ENCODE data around the gene MAPK8IP3. TPM values are rescaled to one million over a fixed set of nuclear protein-coding genes. Genes with fewer than 3 reads are reported as not detected.
"Not testable (repeated sequence)": the region's sequence is repeated elsewhere in the genome, so short reads cannot be mapped to it uniquely, and the experiment has no call there.

Gene MAPK8IP3
- total RNA-seq, 1 donor = 135 TPM

- Histone ChIP-seq H3K4me3 (ENCODE audit: low read length) (no peak within 1 kb of the TSS), H3K4me1 (ENCODE audit: insufficient read depth, low read length) (no peaks in the 10 kb centered on the region), H3K27me3 (ENCODE audit: insufficient read depth, low read length) (no peaks in the 10 kb centered on the region), H3K9me3 (ENCODE audit: low read depth, low read length) (no peaks in the 10 kb centered on the region)
These were observed 87.7 kb downstream of the MAPK8IP3 start, which contains the start of gene IGFALS for GRCh38 chr16:1793578-1794220. IGFALS (minus strand) TSS chr16:1793705; CDS start chr16:1793652, 53 bp downstream.

GRCh38 chr16:1794221-1794871, 88.4 kb downstream of the MAPK8IP3 start:
- Histone ChIP-seq H3K9me3 (ENCODE audit: low read depth, low read length) (no peaks in the 10 kb centered on the region), H3K4me1 (ENCODE audit: insufficient read depth, low read length) (no peaks in the 10 kb centered on the region), H3K4me3 (ENCODE audit: low read length) (no peak overlapping the region), H3K27me3 (ENCODE audit: insufficient read depth, low read length) (no peaks in the 10 kb centered on the region)

GRCh38 chr16:1794908-1795666, 89.1 kb downstream of the MAPK8IP3 start:
- H3K9me3 ChIP-seq (ENCODE audit: low read depth, low read length) = no peaks in the 10 kb centered on the region
- H3K4me1 ChIP-seq (ENCODE audit: insufficient read depth, low read length) = no peaks in the 10 kb centered on the region
- no peak overlapping the region for H3K4me3 ChIP-seq (ENCODE audit: low read length)
- no peaks in the 10 kb centered on the region for H3K27me3 ChIP-seq (ENCODE audit: insufficient read depth, low read length)

- H3K9me3 ChIP-seq (ENCODE audit: low read depth, low read length); H3K4me3 ChIP-seq (ENCODE audit: low read length); H3K27me3 ChIP-seq (ENCODE audit: insufficient read depth, low read length); H3K4me1 ChIP-seq (ENCODE audit: insufficient read depth, low read length): not testable (repeated sequence)
These were observed 93.3 kb downstream of the MAPK8IP3 start for GRCh38 chr16:1799263-1799662.

GRCh38 chr16:1800701-1801100, 94.7 kb downstream of the MAPK8IP3 start:
- no peaks in the 10 kb centered on the region for H3K9me3 ChIP-seq (ENCODE audit: low read depth, low read length)
- no peaks in the 10 kb centered on the region for H3K27me3 ChIP-seq (ENCODE audit: insufficient read depth, low read length)
- H3K4me1 ChIP-seq (ENCODE audit: insufficient read depth, low read length) = no peaks in the 10 kb centered on the region
- no peak overlapping the region for H3K4me3 ChIP-seq (ENCODE audit: low read length)

- no peaks in the 10 kb centered on the region for H3K27me3 ChIP-seq (ENCODE audit: insufficient read depth, low read length)
- no peaks in the 10 kb centered on the region for H3K4me1 ChIP-seq (ENCODE audit: insufficient read depth, low read length)
- no peak overlapping the region for H3K4me3 ChIP-seq (ENCODE audit: low read length)
- no peaks in the 10 kb centered on the region for H3K9me3 ChIP-seq (ENCODE audit: low read depth, low read length)
These were observed 101.6 kb downstream of the MAPK8IP3 start for GRCh38 chr16:1807626-1808025.

GRCh38 chr16:1808691-1809090, 102.7 kb downstream of the MAPK8IP3 start:
- no peak overlapping the region for H3K4me3 ChIP-seq (ENCODE audit: low read length)
- no peaks in the 10 kb centered on the region for H3K27me3 ChIP-seq (ENCODE audit: insufficient read depth, low read length)
- no peaks in the 10 kb centered on the region for H3K9me3 ChIP-seq (ENCODE audit: low read depth, low read length)
- no peaks in the 10 kb centered on the region for H3K4me1 ChIP-seq (ENCODE audit: insufficient read depth, low read length)

GRCh38 chr16:1809281-1809801, 103.3 kb downstream of the MAPK8IP3 start:
- Histone ChIP-seq H3K27me3 (ENCODE audit: insufficient read depth, low read length) (no peaks in the 10 kb centered on the region), H3K4me3 (ENCODE audit: low read length) (no peak overlapping the region), H3K9me3 (ENCODE audit: low read depth, low read length) (no peaks in the 10 kb centered on the region), H3K4me1 (ENCODE audit: insufficient read depth, low read length) (no peaks in the 10 kb centered on the region)

GRCh38 chr16:1810106-1810505, 104.1 kb downstream of the MAPK8IP3 start:
- H3K4me1 ChIP-seq (ENCODE audit: insufficient read depth, low read length) = no peaks in the 10 kb centered on the region
- no peaks in the 10 kb centered on the region for H3K27me3 ChIP-seq (ENCODE audit: insufficient read depth, low read length)
- H3K9me3 ChIP-seq (ENCODE audit: low read depth, low read length) = no peaks in the 10 kb centered on the region
- no peak overlapping the region for H3K4me3 ChIP-seq (ENCODE audit: low read length)

- Histone ChIP-seq H3K4me3 (ENCODE audit: low read length) (no peak overlapping the region), H3K4me1 (ENCODE audit: insufficient read depth, low read length) (no peaks in the 10 kb centered on the region), H3K27me3 (ENCODE audit: insufficient read depth, low read length) (no peaks in the 10 kb centered on the region), H3K9me3 (ENCODE audit: low read depth, low read length) (no peaks in the 10 kb centered on the region)
These were observed 104.5 kb downstream of the MAPK8IP3 start for GRCh38 chr16:1810536-1810935.

GRCh38 chr16:1812732-1813163, 106.8 kb downstream of the MAPK8IP3 start:
- H3K4me3 ChIP-seq (ENCODE audit: low read length) = no peak overlapping the region
- H3K9me3 ChIP-seq (ENCODE audit: low read depth, low read length) = no peaks in the 10 kb centered on the region
- no peaks in the 10 kb centered on the region for H3K27me3 ChIP-seq (ENCODE audit: insufficient read depth, low read length)
- H3K4me1 ChIP-seq (ENCODE audit: insufficient read depth, low read length) = no peaks in the 10 kb centered on the region

GRCh38 chr16:1815461-1815860, 109.5 kb downstream of the MAPK8IP3 start:
- H3K9me3 ChIP-seq (ENCODE audit: low read depth, low read length) = no peaks in the 10 kb centered on the region
- no peak overlapping the region for H3K4me3 ChIP-seq (ENCODE audit: low read length)
- no peaks in the 10 kb centered on the region for H3K27me3 ChIP-seq (ENCODE audit: insufficient read depth, low read length)
- no peaks in the 10 kb centered on the region for H3K4me1 ChIP-seq (ENCODE audit: insufficient read depth, low read length)

- H3K27me3 ChIP-seq (ENCODE audit: insufficient read depth, low read length) = no peaks in the 10 kb centered on the region
- no peaks in the 10 kb centered on the region for H3K4me1 ChIP-seq (ENCODE audit: insufficient read depth, low read length)
- H3K9me3 ChIP-seq (ENCODE audit: low read depth, low read length) = no peaks in the 10 kb centered on the region
- H3K4me3 ChIP-seq (ENCODE audit: low read length) = no peak overlapping the region
These were observed 110.6 kb downstream of the MAPK8IP3 start for GRCh38 chr16:1816396-1817275.

GRCh38 chr16:1817276-1817589, 111.2 kb downstream of the MAPK8IP3 start:
- Histone ChIP-seq H3K9me3 (ENCODE audit: low read depth, low read length) (no peaks in the 10 kb centered on the region), H3K27me3 (ENCODE audit: insufficient read depth, low read length) (no peaks in the 10 kb centered on the region), H3K4me1 (ENCODE audit: insufficient read depth, low read length) (no peaks in the 10 kb centered on the region), H3K4me3 (ENCODE audit: low read length) (no peak overlapping the region)

Data from mononuclear cell (primary cell).